ENCODE results near the gene XRCC5. TPM values are rescaled to one million over a fixed set of nuclear protein-coding genes. Genes with fewer than 3 reads are reported as not detected.

The XRCC5 gene
- total RNA-seq, 6 experiments from 2014 or later: 92.0 to 131 (median 106) TPM

- no peak for TF ChIP-seq POLR2A (IDR thresholded peaks at IDR 0.05)
- TF ChIP-seq CTCF (IDR thresholded peaks at IDR 0.05): no peak
- DNase-seq (no peak), ATAC-seq (no peak)
- H3K27me3 ChIP-seq: no peaks in the 10 kb centered on the region
- intact Hi-C loops (cut with DNase I): no loop called here
- no peaks in the 10 kb centered on the region for H3K9me3 ChIP-seq
- H3K27ac ChIP-seq: no peak overlapping the region
- no peak overlapping the region for H3K4me3 ChIP-seq
- H3K36me3 ChIP-seq: no peaks in the 10 kb centered on the region
- H3K4me1 ChIP-seq: peaks cover 0 to 24% (median 4%) of the 10 kb centered on the region in 4 donors
- WGBS (ENCODE audit: insufficient coverage, low coverage, low lambda C conversion rate, missing lambda C conversion rate): 88% methylated on average over 1 of the region's 1 CpG
These were observed 18.8 kb upstream of the XRCC5 start for GRCh38 chr2:216090369-216090786.

GRCh38 chr2:216092646-216093045 lies 16.5 kb upstream of the XRCC5 start:
- H3K27me3 ChIP-seq: no peaks in the 10 kb centered on the region
- no peak overlapping the region for H3K27ac ChIP-seq
- 75% methylated on average over 2 of the region's 2 CpGs for WGBS (ENCODE audit: insufficient coverage, low coverage, low lambda C conversion rate, missing lambda C conversion rate)
- no peak for ATAC-seq
- TF ChIP-seq POLR2A (IDR thresholded peaks at IDR 0.05) (no peak), CTCF (IDR thresholded peaks at IDR 0.05) (no peak)
- H3K36me3 ChIP-seq: no peaks in the 10 kb centered on the region
- DNase-seq: no peak
- intact Hi-C loops (cut with DNase I): no loop called here
- H3K4me3 ChIP-seq: no peak overlapping the region
- H3K9me3 ChIP-seq: no peaks in the 10 kb centered on the region
- peaks cover 0 to 4% (median 0%) of the 10 kb centered on the region in 4 donors for H3K4me1 ChIP-seq

DNA sequence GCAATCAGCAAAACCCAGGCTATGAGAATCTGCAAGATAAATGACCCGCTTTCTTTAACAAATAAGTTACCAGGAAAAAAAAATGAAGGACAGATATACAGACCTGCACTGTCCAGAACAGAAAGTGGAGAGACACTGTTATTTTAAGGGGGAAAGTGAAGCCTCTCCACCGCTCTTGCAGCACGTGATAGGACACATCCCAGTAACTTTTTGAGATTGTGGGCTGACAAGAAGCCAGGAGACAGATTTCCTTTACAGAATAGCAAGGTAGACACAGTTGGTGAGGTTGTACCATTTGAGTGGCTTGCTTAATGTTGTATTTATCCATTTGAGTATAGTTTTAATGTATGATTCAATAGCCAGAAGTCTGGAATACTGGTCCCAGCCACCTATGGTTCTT lies 14.4 kb upstream of the XRCC5 start:
- no peak for ATAC-seq
- Histone ChIP-seq H3K4me1 (no peaks in the 10 kb centered on the region), H3K36me3 (no peaks in the 10 kb centered on the region), H3K27ac (no peak overlapping the region), H3K4me3 (no peak overlapping the region), H3K27me3 (no peaks in the 10 kb centered on the region), H3K9me3 (no peaks in the 10 kb centered on the region)
- 85% methylated on average over 3 of the region's 3 CpGs for WGBS (ENCODE audit: insufficient coverage, low coverage, low lambda C conversion rate, missing lambda C conversion rate)
- no peak for TF ChIP-seq POLR2A (IDR thresholded peaks at IDR 0.05)
- TF ChIP-seq CTCF (IDR thresholded peaks at IDR 0.05): no peak
- DNase-seq: no peak
- intact Hi-C loops (cut with DNase I): no loop called here

GRCh38 chr2:216098421-216099334 lies 10.5 kb upstream of the XRCC5 start:
- intact Hi-C loops (cut with DNase I): no loop called here
- TF ChIP-seq POLR2A (IDR thresholded peaks at IDR 0.05) (no peak), CTCF (IDR thresholded peaks at IDR 0.05) (no peak)
- ATAC-seq (no peak), DNase-seq (no peak)
- H3K4me3 ChIP-seq: no peak overlapping the region
- no peaks in the 10 kb centered on the region for H3K4me1 ChIP-seq
- H3K27me3 ChIP-seq: no peaks in the 10 kb centered on the region
- no peaks in the 10 kb centered on the region for H3K9me3 ChIP-seq
- WGBS (ENCODE audit: insufficient coverage, low coverage, low lambda C conversion rate, missing lambda C conversion rate): 89% methylated on average over 9 of the region's 9 CpGs
- H3K36me3 ChIP-seq: no peaks in the 10 kb centered on the region
- H3K27ac ChIP-seq: no peak overlapping the region
